SH-SY5Y (cell line): ENCODE measurements around the gene PLA2G4D.

Experiments
- GATA2 ChIP-seq: IDR thresholded peaks from 2 replicates; pipeline ENCODE4 v1.6.1; 2011; ENCODE audit warnings: mild to moderate bottlenecking, low read depth, low read length
- GATA3 ChIP-seq: IDR thresholded peaks from 2 replicates; pipeline ENCODE4 v1.6.1; 2011; ENCODE audit warnings: low read depth, mild to moderate bottlenecking, low read length, moderate library complexity

DNA sequence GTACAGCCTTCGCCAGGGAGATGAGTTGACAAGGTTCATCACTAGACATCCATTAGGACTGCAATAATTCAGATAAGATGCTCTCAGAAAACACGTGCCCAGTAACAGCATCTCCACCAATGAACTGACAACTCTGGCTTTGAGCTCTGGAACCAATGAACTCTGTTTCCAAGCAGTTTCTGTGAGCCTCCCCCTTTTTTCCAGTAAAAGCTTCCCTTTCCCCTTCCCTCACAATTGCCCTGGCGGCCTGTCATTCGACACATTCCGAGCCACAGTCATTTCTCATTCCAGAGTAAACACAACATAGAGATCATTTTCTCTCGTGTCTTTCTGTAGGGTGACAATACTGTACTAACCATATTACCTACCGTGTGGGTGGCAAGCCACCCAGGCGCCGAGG, 3.6 kb downstream of the PLA2G4D start:
- TF ChIP-seq GATA3, result no peak
- no peak for TF ChIP-seq GATA2
